Inflammatory macrophage (primary cell): ENCODE data around the gene LRCH3.

ENCODE experiments used
- DNase-seq, 2 donors: peaks; one replicate each; pipeline ENCODE4 v3.0.0-alpha.2; 2020 to 2022
- total RNA-seq, 18 experiments: gene quantifications; one replicate each; lab custom pipeline; 2026; ENCODE audit warnings: mixed read lengths in 6 of 18, inconsistent platforms in 2 of 18; lab: John Stamatoyannopoulos, UW

LRCH3 gene
- total RNA-seq: 25.8 to 67.6 (median 37.0) reads per million in 18 experiments

GRCh38 chr3:197791113-197791891 lies at the start of gene LRCH3:
Gene LRCH3 (plus strand): TSS chr3:197791254. CDS start chr3:197791279, 25 bp downstream.
- peak; percentile 63 to 76 for DNase-seq

- DNase-seq: no peak
Observed at GRCh38 chr3:197742787-197743186, 48.3 kb upstream of the LRCH3 start.

- peak; percentile 3 to 5 for DNase-seq
Observed at GRCh38 chr3:197746209-197746608, 44.8 kb upstream of the LRCH3 start.

- peak; percentile 80 to 82 for DNase-seq
Observed at GRCh38 chr3:197746801-197747237, 44.2 kb upstream of the LRCH3 start.

GRCh38 chr3:197748597-197749314 lies 42.3 kb upstream of the LRCH3 start:
- DNase-seq: peak; percentile 66 to 68

- peak; percentile 17 to 62 for DNase-seq
Observed at GRCh38 chr3:197749315-197749600, 41.8 kb upstream of the LRCH3 start.

GRCh38 chr3:197749601-197750395 lies 41.3 kb upstream of the LRCH3 start, which contains the start of gene FYTTD1:
Gene FYTTD1 (plus strand): TSS chr3:197749883. CDS start chr3:197749972, 89 bp downstream.
- peak; percentile 93 to 96 for DNase-seq

GRCh38 chr3:197750396-197750831 lies 40.6 kb upstream of the LRCH3 start:
- peak; percentile 62 to 83 for DNase-seq

- DNase-seq: peak; percentile 18 to 54
Observed at GRCh38 chr3:197750858-197751737, 40.0 kb upstream of the LRCH3 start.

GRCh38 chr3:197752107-197752506 lies 38.9 kb upstream of the LRCH3 start:
- DNase-seq: peak in 1 of 2 donors; percentile 21

- peak; percentile 3 to 5 for DNase-seq
Observed at GRCh38 chr3:197753263-197753662, 37.8 kb upstream of the LRCH3 start.

- DNase-seq: no peak
Observed at GRCh38 chr3:197756704-197757103, 34.4 kb upstream of the LRCH3 start.

- DNase-seq: no peak
Observed at GRCh38 chr3:197758512-197758911, 32.5 kb upstream of the LRCH3 start.

GRCh38 chr3:197761784-197762183 lies 29.3 kb upstream of the LRCH3 start:
- no peak for DNase-seq

- no peak for DNase-seq
Observed at GRCh38 chr3:197775317-197775716, 15.7 kb upstream of the LRCH3 start.

GRCh38 chr3:197782230-197782629 lies 8.8 kb upstream of the LRCH3 start:
- no peak for DNase-seq

- DNase-seq: no peak
Observed at GRCh38 chr3:197784019-197784585, 7.0 kb upstream of the LRCH3 start.

- DNase-seq: no peak
Observed at GRCh38 chr3:197787412-197787811, 3.6 kb upstream of the LRCH3 start.

- no peak for DNase-seq
Observed at GRCh38 chr3:197789309-197789708, 1.7 kb upstream of the LRCH3 start.

- DNase-seq: no peak
Observed at GRCh38 chr3:197790033-197790432, 1.0 kb upstream of the LRCH3 start.

- DNase-seq: peak; percentile 14 to 23
Observed at GRCh38 chr3:197791892-197792647, 1.0 kb downstream of the LRCH3 start.
